Mesenchymal stem cell (in vitro differentiated cells and primary cell): ENCODE results near the gene CPNE7.

Source experiments
- DNase-seq: peaks from one replicate; pipeline ENCODE4 v3.0.0-alpha.2; 2013
- H2AFZ ChIP-seq: one replicate; pipeline ENCODE4 v1.6.1; 2013; ENCODE audit warnings: low read depth, mild to moderate bottlenecking, control low read depth, inconsistent platforms, low read length, moderate library complexity
- H2AK5ac ChIP-seq: 2 replicates; pipeline ENCODE4 v1.6.1; 2013; ENCODE audit warnings: low read length, moderate library complexity, mild to moderate bottlenecking, inconsistent platforms; ENCODE audit not compliant: severe bottlenecking
- H2BK120ac ChIP-seq: one replicate; pipeline ENCODE4 v1.6.1; 2013; ENCODE audit warnings: low read depth, mild to moderate bottlenecking, inconsistent platforms, low read length, moderate library complexity
- H2BK12ac ChIP-seq, 2 experiments: one replicate each; pipeline ENCODE4 v1.6.1; 2013; ENCODE audit warnings: inconsistent platforms in 2 of 2, low read length in 2 of 2, mild to moderate bottlenecking in 2 of 2, moderate library complexity in 2 of 2, control low read depth in 1 of 2
- H2BK15ac ChIP-seq: one replicate; pipeline ENCODE4 v1.6.1; 2013; ENCODE audit warnings: mild to moderate bottlenecking, low read depth, inconsistent platforms; ENCODE audit not compliant: poor library complexity, severe bottlenecking
- H2BK5ac ChIP-seq: 2 replicates; pipeline ENCODE4 v1.6.1; 2013; ENCODE audit warnings: low read depth, mild to moderate bottlenecking, low read length, control low read depth, inconsistent platforms; ENCODE audit not compliant: poor library complexity, severe bottlenecking
- H3K14ac ChIP-seq, 2 experiments: one replicate each; pipeline ENCODE4 v1.6.1; 2013; ENCODE audit warnings: inconsistent platforms in 2 of 2, low read length in 2 of 2, control low read depth in 1 of 2, mild to moderate bottlenecking in 1 of 2, moderate library complexity in 1 of 2
- H3K18ac ChIP-seq, 2 experiments: one replicate each; pipeline ENCODE4 v1.6.1; 2013; ENCODE audit warnings: inconsistent platforms in 2 of 2, low read length in 2 of 2, control low read depth in 1 of 2, low read depth in 1 of 2, mild to moderate bottlenecking in 1 of 2
- H3K23ac ChIP-seq, 2 experiments: one replicate each; pipeline ENCODE4 v1.6.1; 2013; ENCODE audit warnings: inconsistent platforms in 2 of 2, low read length in 2 of 2, mild to moderate bottlenecking in 2 of 2, moderate library complexity in 2 of 2, control low read depth in 1 of 2
- H3K27ac ChIP-seq: 2 replicates; pipeline ENCODE4 v1.5.1; 2013; ENCODE audit warnings: mild to moderate bottlenecking, moderate library complexity, low read length, control low read depth, inconsistent platforms; ENCODE audit not compliant: poor library complexity, severe bottlenecking
- H3K27me3 ChIP-seq, 2 experiments: 2 replicates each; pipeline versions ENCODE4 v1.6.1 to v1.7.0; 2013; ENCODE audit warnings: low read length in 2 of 2, mild to moderate bottlenecking in 2 of 2, moderate library complexity in 2 of 2, control low read depth in 1 of 2, inconsistent platforms in 1 of 2; ENCODE audit not compliant: control insufficient read depth in 1 of 2, insufficient read depth in 1 of 2
- H3K36me3 ChIP-seq, 2 experiments: 2 replicates each; pipeline versions ENCODE4 v1.6.1 to v1.7.0; 2013; ENCODE audit warnings: low read length in 2 of 2, control low read depth in 1 of 2, inconsistent platforms in 1 of 2, low read depth in 1 of 2, mild to moderate bottlenecking in 1 of 2; ENCODE audit not compliant: insufficient read depth in 2 of 2, control insufficient read depth in 1 of 2
- H3K4ac ChIP-seq, 2 experiments: one replicate each; pipeline ENCODE4 v1.6.1; 2013; ENCODE audit warnings: inconsistent platforms in 2 of 2, low read length in 2 of 2, mild to moderate bottlenecking in 2 of 2, moderate library complexity in 2 of 2, control low read depth in 1 of 2, low read depth in 1 of 2
- H3K4me1 ChIP-seq: 2 replicates; pipeline ENCODE4 v1.6.1; 2013; ENCODE audit warnings: low read depth, low read length, control low read depth; ENCODE audit not compliant: control insufficient read depth, insufficient read depth
- H3K4me2 ChIP-seq: 2 replicates; pipeline ENCODE4 v1.6.1; 2013; ENCODE audit warnings: low read length, mild to moderate bottlenecking, inconsistent platforms; ENCODE audit not compliant: poor library complexity, severe bottlenecking
- H3K4me3 ChIP-seq, 2 experiments: 2 replicates each; pipeline versions ENCODE4 v1.5.1 to v1.7.0; 2013; ENCODE audit warnings: low read length in 2 of 2, mild to moderate bottlenecking in 2 of 2, control low read depth in 1 of 2, low read depth in 1 of 2; ENCODE audit not compliant: insufficient read depth in 1 of 2
- H3K79me1 ChIP-seq: replicated peaks from 2 replicates; pipeline ENCODE4 v1.6.1; 2013; ENCODE audit warnings: mild to moderate bottlenecking, control low read depth, low read length, inconsistent platforms; ENCODE audit not compliant: poor library complexity, severe bottlenecking
- H3K9ac ChIP-seq: 2 replicates; pipeline ENCODE4 v1.7.0; 2013; ENCODE audit warnings: mild to moderate bottlenecking, low read length, moderate library complexity
- H3K9me3 ChIP-seq: 2 replicates; pipeline ENCODE4 v1.7.0; 2013; ENCODE audit warnings: mild to moderate bottlenecking, low read length; ENCODE audit not compliant: control insufficient read depth
- H4K8ac ChIP-seq: one replicate; pipeline ENCODE4 v1.6.1; 2013; ENCODE audit warnings: inconsistent platforms, mild to moderate bottlenecking, low read length, moderate library complexity
- H4K91ac ChIP-seq: one replicate; pipeline ENCODE4 v1.6.1; 2013; ENCODE audit warnings: mild to moderate bottlenecking, low read length, inconsistent platforms
- WGBS: methylation state at CpG from one replicate; pipeline ENCODE4 v1.1.7; 2013; ENCODE audit warnings: mixed read lengths; 5-methylcytosine and 5-hydroxymethylcytosine counted together

The CPNE7 gene

DNA sequence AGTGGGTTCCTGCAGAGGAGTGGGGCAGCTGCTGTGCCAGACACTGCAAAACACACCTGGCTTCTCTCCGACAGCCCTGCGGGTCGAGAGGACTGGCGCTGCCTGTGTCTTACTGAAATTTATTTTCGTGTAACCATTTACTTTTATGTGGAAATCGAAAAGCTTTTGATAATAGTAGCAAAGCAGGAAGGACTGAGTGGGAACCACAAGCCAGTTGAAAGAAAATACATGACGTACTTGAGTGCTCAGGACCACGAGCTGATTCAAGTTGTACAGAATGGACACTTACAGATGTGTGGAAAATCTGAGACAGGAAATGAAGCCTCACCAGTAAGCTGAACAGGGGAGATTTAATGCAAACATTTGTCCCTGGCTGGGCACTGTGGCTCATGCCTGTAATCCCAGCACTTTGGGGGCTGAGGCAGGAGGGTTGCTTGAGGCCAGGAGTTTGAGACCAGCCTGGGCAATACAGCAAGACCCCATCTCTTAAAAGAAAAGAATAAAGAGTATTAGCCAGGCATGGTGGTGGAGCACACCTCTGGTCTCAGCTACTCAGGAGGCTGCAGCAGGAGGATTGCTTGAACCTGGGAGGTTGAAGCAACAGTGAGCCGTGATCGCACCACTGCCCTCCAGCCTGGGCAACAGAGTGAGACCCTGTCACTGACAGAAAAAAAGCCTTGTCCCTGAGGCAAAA is 26.4 kb upstream of the CPNE7 start:
- 96% methylated on average over 10 of the region's 10 CpGs for WGBS
- Histone ChIP-seq H2BK120ac (no peak overlapping the region), H3K23ac (no peak overlapping the region), H3K4me2 (no peak overlapping the region), H2BK12ac (no peak overlapping the region), H3K9me3 (no peaks in the 10 kb centered on the region), H2BK5ac (no peak overlapping the region), H2AFZ (no peak overlapping the region), H4K8ac (no peak overlapping the region), H3K9ac (no peak overlapping the region), H3K18ac (no peak overlapping the region), H3K36me3 (peaks cover 81 to 98% of the 10 kb centered on the region in 2 experiments), H3K79me1 (peaks cover 27% of the 10 kb centered on the region), H3K14ac (no peak overlapping the region), H3K27ac (no peak overlapping the region), H4K91ac (no peak overlapping the region), H2AK5ac (no peak overlapping the region), H3K27me3 (no peaks in the 10 kb centered on the region), H2BK15ac (no peak overlapping the region), H3K4ac (no peak overlapping the region), H3K4me3 (no peak overlapping the region), H3K4me1 (peaks cover 25% of the 10 kb centered on the region)
- no peak for DNase-seq

- Histone ChIP-seq H3K14ac (no peak overlapping the region), H2BK120ac (no peak overlapping the region), H4K8ac (no peak overlapping the region), H3K27ac (no peak overlapping the region), H3K79me1 (peaks cover 23% of the 10 kb centered on the region), H2BK5ac (no peak overlapping the region), H3K36me3 (peaks cover 85 to 95% of the 10 kb centered on the region in 2 experiments), H3K4ac (no peak overlapping the region), H3K4me3 (no peak overlapping the region), H2AFZ (no peak overlapping the region), H3K9me3 (no peaks in the 10 kb centered on the region), H2BK15ac (no peak overlapping the region), H2BK12ac (no peak overlapping the region), H4K91ac (no peak overlapping the region), H3K27me3 (no peaks in the 10 kb centered on the region), H3K18ac (no peak overlapping the region), H2AK5ac (no peak overlapping the region), H3K9ac (no peak overlapping the region), H3K4me2 (no peak overlapping the region), H3K4me1 (peaks cover 13% of the 10 kb centered on the region), H3K23ac (no peak overlapping the region)
- no peak for DNase-seq
- WGBS = 97% methylated on average over 22 of the region's 22 CpGs
Measured at GRCh38 chr16:89550421-89551007, 25.0 kb upstream of the CPNE7 start.

DNA sequence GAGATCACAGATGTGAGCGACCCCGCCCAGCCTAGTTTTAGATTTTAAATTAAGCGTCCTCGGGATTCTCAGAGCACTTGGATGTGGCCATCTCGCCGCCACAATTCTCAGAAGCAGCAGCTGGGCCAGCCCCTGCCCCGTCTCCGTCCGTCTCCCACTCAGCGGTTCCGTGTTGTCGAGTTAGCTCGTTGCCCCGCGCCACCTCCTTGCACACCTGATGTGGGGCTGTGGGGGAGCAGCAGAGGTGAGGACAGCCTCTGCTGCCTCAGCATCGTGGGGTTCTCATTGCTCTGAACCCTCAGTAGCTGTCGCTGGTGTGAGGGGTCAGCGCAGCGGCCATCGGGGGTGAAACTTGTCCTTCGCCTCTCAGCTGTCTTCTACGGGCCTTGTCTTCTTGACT is 23.2 kb upstream of the CPNE7 start:
- Histone ChIP-seq H3K36me3 (peaks cover 90 to 95% of the 10 kb centered on the region in 2 experiments), H2BK15ac (no peak overlapping the region), H3K4me1 (peaks cover 6% of the 10 kb centered on the region), H3K4ac (no peak overlapping the region), H3K14ac (no peak overlapping the region), H2BK5ac (no peak overlapping the region), H2AFZ (no peak overlapping the region), H3K4me2 (no peak overlapping the region), H3K27ac (no peak overlapping the region), H3K9ac (no peak overlapping the region), H3K79me1 (peaks cover 19% of the 10 kb centered on the region), H3K9me3 (no peaks in the 10 kb centered on the region), H4K8ac (no peak overlapping the region), H4K91ac (no peak overlapping the region), H2AK5ac (no peak overlapping the region), H3K27me3 (no peaks in the 10 kb centered on the region), H2BK120ac (no peak overlapping the region), H3K4me3 (no peak overlapping the region), H2BK12ac (no peak overlapping the region), H3K23ac (no peak overlapping the region), H3K18ac (no peak overlapping the region)
- WGBS = 99% methylated on average over 22 of the region's 22 CpGs
- DNase-seq = no peak

GRCh38 chr16:89552913-89553312 is 22.6 kb upstream of the CPNE7 start:
- Histone ChIP-seq H4K8ac (no peak overlapping the region), H3K36me3 (peaks cover 88 to 96% of the 10 kb centered on the region in 2 experiments), H3K27ac (no peak overlapping the region), H2BK15ac (no peak overlapping the region), H3K18ac (no peak overlapping the region), H3K27me3 (no peaks in the 10 kb centered on the region), H3K9ac (no peak overlapping the region), H3K4me3 (no peak overlapping the region), H3K14ac (no peak overlapping the region), H2AFZ (no peak overlapping the region), H3K23ac (no peak overlapping the region), H2BK120ac (no peak overlapping the region), H2BK5ac (no peak overlapping the region), H2AK5ac (no peak overlapping the region), H3K4me2 (no peak overlapping the region), H3K4ac (no peak overlapping the region), H3K79me1 (peaks cover 18% of the 10 kb centered on the region), H2BK12ac (no peak overlapping the region), H4K91ac (no peak overlapping the region), H3K9me3 (no peaks in the 10 kb centered on the region), H3K4me1 (peaks cover 6% of the 10 kb centered on the region)
- no peak for DNase-seq
- WGBS = 97% methylated on average over 12 of the region's 13 CpGs
